ENCODE results near the gene AKAP13.
A peak's percentile ranks its signal among the peaks of the same experiment; 100 is the strongest.

The AKAP13 gene

DNA sequence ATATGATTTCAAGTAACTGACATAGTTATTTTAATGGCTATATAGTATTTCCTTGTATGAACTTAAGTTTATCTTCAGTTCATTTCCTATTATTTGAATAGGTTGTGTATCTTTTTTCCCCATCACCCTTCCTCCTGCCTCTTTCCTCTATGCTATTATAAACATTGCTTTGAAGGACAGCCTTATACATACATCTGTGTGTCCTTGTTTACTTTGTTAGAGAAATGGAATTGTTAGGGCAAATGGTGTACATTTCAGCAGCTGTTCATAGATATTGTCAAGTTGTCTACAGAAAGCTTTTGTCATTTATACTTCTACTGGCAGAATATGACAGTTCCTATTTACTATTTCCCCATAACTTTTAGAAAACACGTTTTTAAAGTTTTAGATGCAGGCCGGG is 18.4 kb downstream of the AKAP13 start:
- FAIRE-seq (no peak), DNase-seq (ENCODE audit: insufficient read length, low spot score) (no peak)
- no peak for TF ChIP-seq POU2F2 (IDR thresholded peaks at IDR 0.05; ENCODE audit: low read depth, low read length)
- no peak for TF ChIP-seq POLR2A (IDR thresholded peaks at IDR 0.05; ENCODE audit: low read depth, low read length)
- TF ChIP-seq POLR2AphosphoS5 (IDR thresholded peaks at IDR 0.05; ENCODE audit: low read depth, low read length), result no peak
- TF ChIP-seq TAF1 (IDR thresholded peaks at IDR 0.05; ENCODE audit: low read depth, low read length), result no peak
- TF ChIP-seq SPI1 (IDR thresholded peaks at IDR 0.05; ENCODE audit: low read depth, low read length), result no peak
- TF ChIP-seq PAX5 (IDR thresholded peaks at IDR 0.05; ENCODE audit: insufficient read depth, low read length, severe bottlenecking), result no peak

DNA sequence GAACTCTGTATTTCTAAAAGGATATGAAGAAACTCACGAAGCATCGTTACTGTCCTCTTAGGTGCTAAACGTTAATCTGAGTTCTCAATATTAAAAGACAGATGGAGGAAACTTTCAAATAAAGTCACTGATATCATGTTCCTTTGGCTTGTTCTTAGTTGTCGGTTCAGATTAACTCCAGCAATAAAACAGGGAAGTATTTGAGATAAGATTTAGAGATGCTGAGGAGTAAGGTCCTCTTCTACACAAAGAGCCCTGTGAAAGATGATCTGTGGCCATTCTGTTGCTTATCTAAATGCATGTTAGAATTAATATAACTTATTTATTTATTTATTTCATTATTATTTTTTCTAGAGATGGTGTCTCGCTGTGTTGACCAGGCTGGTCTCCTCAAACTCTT is 19.2 kb downstream of the AKAP13 start:
- FAIRE-seq, result no peak
- TF ChIP-seq POU2F2 (IDR thresholded peaks at IDR 0.05; ENCODE audit: low read depth, low read length) (no peak), SPI1 (IDR thresholded peaks at IDR 0.05; ENCODE audit: low read depth, low read length) (no peak), POLR2AphosphoS5 (IDR thresholded peaks at IDR 0.05; ENCODE audit: low read depth, low read length) (no peak), POLR2A (IDR thresholded peaks at IDR 0.05; ENCODE audit: low read depth, low read length) (no peak), PAX5 (IDR thresholded peaks at IDR 0.05; ENCODE audit: insufficient read depth, low read length, severe bottlenecking) (no peak), TAF1 (IDR thresholded peaks at IDR 0.05; ENCODE audit: low read depth, low read length) (no peak)
- no peak for DNase-seq (ENCODE audit: insufficient read length, low spot score)

DNA sequence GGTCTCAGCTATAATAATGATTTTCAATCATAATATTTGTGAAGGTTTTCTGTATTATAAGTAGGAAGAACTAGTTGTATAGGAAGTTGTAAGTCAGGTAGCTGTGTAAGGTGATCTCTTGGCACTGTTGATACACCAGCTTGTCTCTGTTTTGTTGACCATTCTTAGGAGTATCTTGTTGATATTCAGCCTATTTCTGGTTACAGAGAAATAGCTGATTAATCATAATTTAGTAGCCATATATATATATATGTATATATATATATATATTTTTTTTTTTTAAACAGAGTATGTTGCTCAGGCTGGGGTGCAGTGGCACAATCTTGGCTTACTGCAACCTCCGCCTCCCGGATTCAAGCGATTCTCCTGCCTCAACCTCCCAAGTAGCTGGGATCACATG is 20.2 kb downstream of the AKAP13 start:
- FAIRE-seq (no peak), DNase-seq (ENCODE audit: insufficient read length, low spot score) (no peak)
- TF ChIP-seq TAF1 (IDR thresholded peaks at IDR 0.05; ENCODE audit: low read depth, low read length) (no peak), SPI1 (IDR thresholded peaks at IDR 0.05; ENCODE audit: low read depth, low read length) (no peak), PAX5 (IDR thresholded peaks at IDR 0.05; ENCODE audit: insufficient read depth, low read length, severe bottlenecking) (no peak)

DNA sequence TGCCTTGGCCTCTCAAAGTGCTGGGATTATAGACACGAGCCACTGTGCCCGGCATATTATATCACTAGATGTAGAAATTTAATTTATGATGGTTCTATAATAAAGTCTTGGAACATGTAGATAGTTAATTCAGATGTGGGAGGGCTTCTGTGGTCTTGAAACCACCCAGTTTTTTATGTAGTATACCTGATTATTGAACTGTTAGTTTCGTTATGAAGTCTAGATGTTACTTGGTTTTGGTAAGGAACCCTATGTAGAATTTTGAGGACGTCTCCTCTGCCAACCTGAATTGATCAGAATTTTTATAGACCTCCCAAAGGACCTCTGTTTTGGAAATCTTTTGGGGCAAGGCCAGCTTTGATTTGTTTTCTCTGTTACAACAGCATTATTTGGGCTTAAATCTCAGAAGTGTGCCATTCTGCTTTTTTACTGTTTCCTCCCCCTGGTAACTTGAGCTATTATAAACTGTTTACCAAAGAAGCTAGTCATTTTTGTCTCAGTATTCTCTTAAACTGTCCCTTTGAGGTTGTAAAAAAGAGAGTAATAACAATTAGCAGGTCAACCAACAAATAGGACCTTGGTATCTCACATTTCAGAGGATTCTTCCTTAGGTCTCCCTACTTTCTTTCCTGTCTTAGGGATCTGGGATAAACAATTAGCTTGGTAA is 20.8 kb downstream of the AKAP13 start:
- peak; percentile 67 for FAIRE-seq
- DNase-seq (ENCODE audit: insufficient read length, low spot score), result no peak
- TF ChIP-seq TAF1 (IDR thresholded peaks at IDR 0.05; ENCODE audit: low read depth, low read length) (no peak), SPI1 (IDR thresholded peaks at IDR 0.05; ENCODE audit: low read depth, low read length) (no peak), POU2F2 (IDR thresholded peaks at IDR 0.05; ENCODE audit: low read depth, low read length) (no peak), POLR2A (IDR thresholded peaks at IDR 0.05; ENCODE audit: low read depth, low read length) (no peak), PAX5 (IDR thresholded peaks at IDR 0.05; ENCODE audit: insufficient read depth, low read length, severe bottlenecking) (no peak), POLR2AphosphoS5 (IDR thresholded peaks at IDR 0.05; ENCODE audit: low read depth, low read length) (no peak)

DNA sequence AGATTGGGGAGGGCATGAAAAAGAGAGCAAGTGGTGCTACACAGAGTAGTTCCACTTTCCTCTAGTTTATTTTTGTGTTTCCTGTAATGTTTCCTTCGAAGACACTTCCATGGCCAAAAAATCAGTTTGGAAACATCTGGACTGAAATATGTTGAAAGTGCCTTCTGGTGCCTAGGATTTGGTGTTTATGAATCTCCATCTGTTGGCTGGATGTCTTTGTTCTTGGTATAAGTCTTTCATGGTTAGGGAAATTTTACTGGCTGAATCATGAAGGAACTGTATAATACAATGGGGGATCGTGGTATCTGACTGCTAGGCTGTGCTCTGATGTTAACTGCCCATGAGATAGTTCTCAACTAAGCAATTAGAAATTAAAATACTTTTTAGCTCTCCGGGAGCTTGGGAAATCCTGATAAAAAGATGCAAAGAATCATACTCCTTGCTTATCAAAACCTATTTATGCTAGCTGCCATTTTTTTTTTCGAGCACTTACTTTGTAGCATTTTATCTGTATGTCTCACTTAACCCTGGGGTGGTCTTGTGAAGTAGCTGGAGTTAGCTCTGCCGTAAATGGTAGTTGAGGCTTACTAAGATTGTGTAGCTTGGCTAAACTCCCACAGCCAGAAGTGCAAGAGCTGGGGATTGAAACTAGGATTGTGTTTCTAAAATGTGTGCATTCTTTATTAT is 21.9 kb downstream of the AKAP13 start:
- peak; percentile 41 for FAIRE-seq
- no peak for TF ChIP-seq POLR2A (IDR thresholded peaks at IDR 0.05; ENCODE audit: low read depth, low read length)
- no peak for TF ChIP-seq TAF1 (IDR thresholded peaks at IDR 0.05; ENCODE audit: low read depth, low read length)
- no peak for TF ChIP-seq POU2F2 (IDR thresholded peaks at IDR 0.05; ENCODE audit: low read depth, low read length)
- TF ChIP-seq PAX5 (IDR thresholded peaks at IDR 0.05; ENCODE audit: insufficient read depth, low read length, severe bottlenecking), result no peak
- TF ChIP-seq POLR2AphosphoS5 (IDR thresholded peaks at IDR 0.05; ENCODE audit: low read depth, low read length), result no peak
- TF ChIP-seq SPI1 (IDR thresholded peaks at IDR 0.05; ENCODE audit: low read depth, low read length), result no peak
- DNase-seq (ENCODE audit: insufficient read length, low spot score), result no peak

DNA sequence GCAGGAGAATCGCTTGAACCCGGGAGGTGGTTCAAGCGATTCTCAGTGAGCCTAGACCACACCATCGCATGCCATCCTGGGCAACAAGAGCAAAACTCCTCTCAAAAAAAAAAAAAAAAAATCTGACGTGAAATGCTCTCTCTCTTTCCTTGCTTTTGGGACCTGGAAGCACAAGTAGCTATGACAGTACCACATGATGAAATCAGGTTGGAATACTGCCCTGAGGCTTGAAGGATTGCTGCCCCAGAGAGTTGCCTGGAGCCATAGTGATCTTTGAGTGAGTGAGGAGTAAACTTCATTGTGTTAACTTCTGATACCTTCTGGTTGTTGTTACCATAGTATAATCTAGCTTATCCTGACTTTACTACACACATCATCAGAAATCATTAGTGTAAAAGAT is 23.3 kb downstream of the AKAP13 start:
- TF ChIP-seq POU2F2 (IDR thresholded peaks at IDR 0.05; ENCODE audit: low read depth, low read length), result no peak
- no peak for TF ChIP-seq PAX5 (IDR thresholded peaks at IDR 0.05; ENCODE audit: insufficient read depth, low read length, severe bottlenecking)
- no peak for TF ChIP-seq SPI1 (IDR thresholded peaks at IDR 0.05; ENCODE audit: low read depth, low read length)
- TF ChIP-seq POLR2AphosphoS5 (IDR thresholded peaks at IDR 0.05; ENCODE audit: low read depth, low read length), result no peak
- FAIRE-seq (no peak), DNase-seq (ENCODE audit: insufficient read length, low spot score) (no peak)

DNA sequence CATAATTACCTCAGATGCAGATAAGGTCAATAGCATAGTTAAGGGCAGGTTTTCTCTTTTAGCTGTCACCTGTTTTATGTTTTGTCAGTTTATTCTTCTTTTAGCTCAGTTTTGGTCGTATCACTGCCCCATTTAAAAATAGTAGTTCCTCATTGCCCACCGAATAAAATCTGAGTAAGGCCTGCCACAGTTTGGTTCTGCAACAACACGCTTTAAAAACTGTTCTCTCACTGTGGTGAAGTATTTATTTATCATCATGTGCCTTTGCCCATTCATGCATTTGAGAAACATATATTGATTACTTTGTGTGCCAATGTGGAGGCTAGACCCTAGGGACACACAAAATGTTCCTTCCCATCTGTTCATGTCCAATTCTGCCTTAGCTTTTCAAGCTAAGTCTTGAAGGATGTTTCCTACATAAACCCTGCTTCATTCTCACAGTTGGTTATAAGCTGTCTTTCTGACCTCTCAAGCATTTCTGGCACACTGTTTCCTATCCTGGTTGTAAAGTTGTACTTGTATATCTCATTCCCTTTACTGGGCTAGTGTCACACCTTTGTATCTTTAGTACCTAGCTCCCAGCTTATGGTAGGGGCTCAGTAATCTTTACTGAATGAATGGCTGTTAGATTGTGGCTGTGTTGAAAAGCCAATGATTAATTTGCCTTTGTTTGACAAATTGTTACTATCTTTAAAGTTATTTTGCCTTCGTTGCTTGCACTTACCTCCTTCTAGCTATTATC is 23.9 kb downstream of the AKAP13 start:
- peak; percentile 89 for FAIRE-seq
- no peak for DNase-seq (ENCODE audit: insufficient read length, low spot score)
- TF ChIP-seq SPI1 (IDR thresholded peaks at IDR 0.05; ENCODE audit: low read depth, low read length) (0 out of 2 replicates have a peak, but pooled peaks have one; percentile 7), PAX5 (IDR thresholded peaks at IDR 0.05; ENCODE audit: insufficient read depth, low read length, severe bottlenecking) (no peak)

DNA sequence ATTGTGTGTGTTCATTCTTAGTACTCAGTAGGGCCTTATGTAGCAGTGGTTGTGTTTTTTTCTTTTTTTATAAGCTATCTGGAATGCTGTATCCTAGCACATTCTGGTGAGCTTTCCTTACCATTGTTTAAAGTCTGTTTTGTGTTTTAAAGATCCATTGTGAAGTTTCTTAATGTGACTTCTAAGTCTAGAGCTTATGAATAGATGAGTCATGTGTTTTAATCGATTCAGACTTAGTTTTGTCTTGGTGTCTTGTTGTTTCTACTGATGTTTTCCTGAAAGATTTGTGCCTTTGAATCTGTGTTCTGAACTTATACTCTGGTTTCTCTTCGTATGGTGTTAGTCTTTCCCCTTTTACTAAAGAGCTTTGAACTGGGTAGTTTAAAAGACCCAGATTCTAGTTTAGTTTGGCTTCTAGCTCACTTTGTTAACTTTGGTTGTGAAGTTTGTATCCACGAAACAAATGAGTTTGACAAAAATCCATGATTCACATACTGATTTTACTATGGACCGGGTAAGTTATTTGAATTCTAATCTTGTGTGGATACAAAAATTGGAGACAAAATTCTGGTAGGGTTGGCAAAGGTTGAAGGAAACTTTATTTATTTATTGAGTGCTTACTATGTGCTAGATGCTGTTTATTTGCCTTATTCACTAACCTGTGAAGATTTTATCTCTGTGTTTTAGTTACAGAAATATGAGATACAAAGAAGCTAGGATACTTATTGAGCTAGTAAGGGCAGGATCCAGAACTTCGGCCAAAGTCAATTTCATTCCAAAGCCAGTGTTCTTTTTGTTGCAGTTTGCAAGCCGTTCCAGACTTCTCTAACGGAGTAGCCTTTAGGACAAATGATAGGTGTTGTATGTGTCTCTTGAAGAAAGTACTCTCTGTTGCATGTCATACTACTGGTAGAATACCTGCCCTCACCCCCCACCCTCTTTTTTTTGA is 24.8 kb downstream of the AKAP13 start:
- no peak for DNase-seq (ENCODE audit: insufficient read length, low spot score)
- peak; percentile 31 for FAIRE-seq
- TF ChIP-seq SPI1 (IDR thresholded peaks at IDR 0.05; ENCODE audit: low read depth, low read length), result no peak
- TF ChIP-seq POLR2A (IDR thresholded peaks at IDR 0.05; ENCODE audit: low read depth, low read length), result no peak
- TF ChIP-seq PAX5 (IDR thresholded peaks at IDR 0.05; ENCODE audit: insufficient read depth, low read length, severe bottlenecking), result no peak
- TF ChIP-seq TAF1 (IDR thresholded peaks at IDR 0.05; ENCODE audit: low read depth, low read length), result no peak
- TF ChIP-seq POLR2AphosphoS5 (IDR thresholded peaks at IDR 0.05; ENCODE audit: low read depth, low read length), result no peak
- no peak for TF ChIP-seq POU2F2 (IDR thresholded peaks at IDR 0.05; ENCODE audit: low read depth, low read length)

DNA sequence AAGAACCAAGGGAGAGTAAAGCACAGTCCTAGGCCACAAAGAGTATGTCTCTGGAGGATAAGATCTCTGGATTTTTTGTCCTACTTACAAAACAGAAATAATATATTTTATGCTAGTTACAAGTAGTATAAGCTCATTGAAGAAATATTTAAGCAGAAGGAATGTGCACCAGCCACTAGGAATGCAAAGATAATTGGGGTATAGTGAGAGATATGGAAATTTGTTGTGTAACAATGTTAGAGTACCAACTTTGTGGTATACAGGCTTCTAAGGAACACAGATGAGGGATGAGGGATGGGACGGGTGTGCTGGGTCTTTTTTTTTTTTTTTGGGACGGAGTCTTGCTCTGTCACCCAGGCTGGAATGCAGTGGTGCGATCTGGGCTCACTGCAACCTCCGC is 26.5 kb downstream of the AKAP13 start:
- DNase-seq (ENCODE audit: insufficient read length, low spot score) (no peak), FAIRE-seq (no peak)
- TF ChIP-seq POU2F2 (IDR thresholded peaks at IDR 0.05; ENCODE audit: low read depth, low read length), result no peak
- no peak for TF ChIP-seq POLR2AphosphoS5 (IDR thresholded peaks at IDR 0.05; ENCODE audit: low read depth, low read length)
- no peak for TF ChIP-seq SPI1 (IDR thresholded peaks at IDR 0.05; ENCODE audit: low read depth, low read length)
- TF ChIP-seq TAF1 (IDR thresholded peaks at IDR 0.05; ENCODE audit: low read depth, low read length), result no peak
- TF ChIP-seq PAX5 (IDR thresholded peaks at IDR 0.05; ENCODE audit: insufficient read depth, low read length, severe bottlenecking), result no peak
- TF ChIP-seq POLR2A (IDR thresholded peaks at IDR 0.05; ENCODE audit: low read depth, low read length), result no peak

Measured in GM12891 (cell line).